ENCODE measurements around the gene PDXK. TPM values are rescaled to one million over a fixed set of nuclear protein-coding genes. Genes with fewer than 3 reads are reported as not detected.

The PDXK gene
- polyA plus RNA-seq, 1 donor (not counting 4 experiments of a cell fraction or from before 2014, with no cell fraction given): 144 TPM

DNA sequence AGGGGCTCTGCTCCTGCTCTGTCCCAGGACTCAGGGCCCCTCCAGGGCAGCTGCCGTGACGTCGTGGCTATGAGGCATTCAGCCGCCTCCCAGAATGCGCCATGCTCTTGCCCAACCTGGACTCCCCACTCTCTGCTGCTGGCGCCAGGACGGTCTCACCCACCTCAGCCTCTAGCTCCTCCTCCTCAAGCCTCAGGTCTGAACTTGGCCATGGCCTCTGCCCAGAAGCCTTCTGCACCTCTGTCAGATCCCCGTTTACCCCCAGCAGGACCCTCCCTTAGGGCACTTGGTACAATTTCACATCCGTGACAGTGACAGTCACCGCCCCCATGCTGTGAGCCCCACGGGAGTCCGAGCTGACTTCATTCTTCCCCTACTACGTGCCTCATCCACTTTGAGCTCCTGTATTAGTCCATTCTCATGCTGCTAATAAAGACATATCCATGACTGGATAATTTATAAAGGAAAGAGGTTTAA, 52.3 kb downstream of the PDXK start:
- TF ChIP-seq, protein P1, sequence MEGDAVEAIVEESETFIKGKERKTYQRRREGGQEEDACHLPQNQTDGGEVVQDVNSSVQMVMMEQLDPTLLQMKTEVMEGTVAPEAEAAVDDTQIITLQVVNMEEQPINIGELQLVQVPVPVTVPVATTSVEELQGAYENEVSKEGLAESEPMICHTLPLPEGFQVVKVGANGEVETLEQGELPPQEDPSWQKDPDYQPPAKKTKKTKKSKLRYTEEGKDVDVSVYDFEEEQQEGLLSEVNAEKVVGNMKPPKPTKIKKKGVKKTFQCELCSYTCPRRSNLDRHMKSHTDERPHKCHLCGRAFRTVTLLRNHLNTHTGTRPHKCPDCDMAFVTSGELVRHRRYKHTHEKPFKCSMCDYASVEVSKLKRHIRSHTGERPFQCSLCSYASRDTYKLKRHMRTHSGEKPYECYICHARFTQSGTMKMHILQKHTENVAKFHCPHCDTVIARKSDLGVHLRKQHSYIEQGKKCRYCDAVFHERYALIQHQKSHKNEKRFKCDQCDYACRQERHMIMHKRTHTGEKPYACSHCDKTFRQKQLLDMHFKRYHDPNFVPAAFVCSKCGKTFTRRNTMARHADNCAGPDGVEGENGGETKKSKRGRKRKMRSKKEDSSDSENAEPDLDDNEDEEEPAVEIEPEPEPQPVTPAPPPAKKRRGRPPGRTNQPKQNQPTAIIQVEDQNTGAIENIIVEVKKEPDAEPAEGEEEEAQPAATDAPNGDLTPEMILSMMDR (optimal IDR thresholded peaks at IDR 0.05 in 1 of 3, IDR thresholded peaks at IDR 0.05 in 1 of 3, conservative IDR thresholded peaks at IDR 0.05 in 1 of 3; ENCODE audit: extremely low read depth in 1 of 3, insufficient read depth in 2 of 3, low read length in 3 of 3): no peak
- TF ChIP-seq EZH2 (IDR thresholded peaks at IDR 0.05; ENCODE audit: low read length): no peak
- peaks cover 13% of the 10 kb centered on the region for H3K79me2 ChIP-seq (ENCODE audit: control insufficient read depth, insufficient read depth, low read length)
- dilution Hi-C loops (cut with MboI; ENCODE audit: extremely low pct_ligation_motif_present, low sequenced_read_pairs): no loop called here
- no peak overlapping the region for H3K4me3 ChIP-seq (ENCODE audit: control insufficient read depth in 2 of 3, extremely low read depth in 1 of 3, insufficient read depth in 2 of 3, low read depth in 1 of 3, low read length in 3 of 3)
- peaks cover 5% of the 10 kb centered on the region for H4K20me1 ChIP-seq (ENCODE audit: control insufficient read depth, extremely low read depth, insufficient read depth, low read length)
- peaks cover 17 to 24% of the 10 kb centered on the region in 2 experiments for H3K36me3 ChIP-seq (ENCODE audit: control insufficient read depth in 2 of 2, extremely low read depth in 1 of 2, insufficient read depth in 2 of 2, low read length in 2 of 2)
- no peaks in the 10 kb centered on the region for H3K9me3 ChIP-seq (ENCODE audit: control insufficient read depth, low read depth, low read length)
- H2AFZ ChIP-seq (ENCODE audit: control insufficient read depth, low read length): no peak overlapping the region
- DNase-seq (ENCODE audit: low read depth, low spot score) (no peak), FAIRE-seq (no peak)
- H3K27me3 ChIP-seq (ENCODE audit: control insufficient read depth, extremely low read depth, insufficient read depth, low read length): no peaks in the 10 kb centered on the region
- H3K9me1 ChIP-seq (ENCODE audit: control insufficient read depth, extremely low read depth, insufficient read depth, low read length): no peaks in the 10 kb centered on the region
- H3K27ac ChIP-seq (ENCODE audit: control insufficient read depth, insufficient read depth, low read length): no peak overlapping the region
- no peak overlapping the region for H3K9ac ChIP-seq (ENCODE audit: control insufficient read depth, extremely low read depth, insufficient read depth, low read length)
- no peak overlapping the region for H3K4me2 ChIP-seq (ENCODE audit: control insufficient read depth, extremely low read depth, insufficient read depth, low read depth, low read length)
- peaks cover 21% of the 10 kb centered on the region for H3K4me1 ChIP-seq (ENCODE audit: control insufficient read depth, extremely low read depth, insufficient read depth, low read length)

DNA sequence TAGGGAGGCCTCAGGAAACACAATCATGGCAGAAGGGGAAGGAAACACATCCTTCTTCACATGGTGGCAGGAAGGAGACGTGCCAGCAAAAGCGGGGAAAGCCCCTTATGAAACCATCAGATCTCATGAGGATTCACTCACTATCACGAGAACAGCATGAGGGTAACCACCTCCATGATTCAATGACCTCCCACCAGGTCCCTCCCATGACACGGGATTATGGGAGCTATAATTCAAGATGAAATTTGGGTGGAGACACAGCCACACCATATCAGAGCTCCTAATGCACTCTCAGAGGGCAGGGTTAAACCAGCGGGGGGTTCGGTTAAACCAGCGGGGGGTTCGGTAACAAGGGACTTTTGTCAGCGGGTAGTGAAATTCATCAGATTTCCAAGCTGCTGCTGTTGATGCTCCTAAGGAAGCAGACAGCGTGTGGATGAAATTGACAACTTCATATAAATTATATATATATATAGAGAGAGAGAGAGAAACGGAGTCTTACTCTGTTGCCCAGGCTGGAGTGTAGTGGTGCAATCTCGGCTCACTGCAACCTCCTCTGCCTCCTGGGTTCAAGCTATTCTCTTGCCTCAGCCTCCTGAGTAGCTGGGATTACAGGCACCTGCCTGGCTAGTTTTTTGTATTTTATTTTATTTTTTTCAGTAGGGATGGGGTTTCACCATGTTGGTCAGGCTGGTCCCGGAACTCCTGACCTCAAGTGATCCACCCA, 52.9 kb downstream of the PDXK start:
- no peak overlapping the region for H3K4me2 ChIP-seq (ENCODE audit: control insufficient read depth, extremely low read depth, insufficient read depth, low read depth, low read length)
- TF ChIP-seq, protein P1 (optimal IDR thresholded peaks at IDR 0.05 in 1 of 3, IDR thresholded peaks at IDR 0.05 in 1 of 3, conservative IDR thresholded peaks at IDR 0.05 in 1 of 3; ENCODE audit: extremely low read depth in 1 of 3, insufficient read depth in 2 of 3, low read length in 3 of 3): no peak
- TF ChIP-seq EZH2 (IDR thresholded peaks at IDR 0.05; ENCODE audit: low read length): no peak
- H3K4me3 ChIP-seq (ENCODE audit: control insufficient read depth in 2 of 3, extremely low read depth in 1 of 3, insufficient read depth in 2 of 3, low read depth in 1 of 3, low read length in 3 of 3): no peak overlapping the region
- H3K4me1 ChIP-seq (ENCODE audit: control insufficient read depth, extremely low read depth, insufficient read depth, low read length): peaks cover 21% of the 10 kb centered on the region
- DNase-seq (ENCODE audit: low read depth, low spot score) (no peak), FAIRE-seq (no peak)
- no peak overlapping the region for H3K27ac ChIP-seq (ENCODE audit: control insufficient read depth, insufficient read depth, low read length)
- no peaks in the 10 kb centered on the region for H3K27me3 ChIP-seq (ENCODE audit: control insufficient read depth, extremely low read depth, insufficient read depth, low read length)
- dilution Hi-C loops (cut with MboI; ENCODE audit: extremely low pct_ligation_motif_present, low sequenced_read_pairs): no loop called here
- no peaks in the 10 kb centered on the region for H3K9me1 ChIP-seq (ENCODE audit: control insufficient read depth, extremely low read depth, insufficient read depth, low read length)
- H2AFZ ChIP-seq (ENCODE audit: control insufficient read depth, low read length): no peak overlapping the region
- peaks cover 5% of the 10 kb centered on the region for H4K20me1 ChIP-seq (ENCODE audit: control insufficient read depth, extremely low read depth, insufficient read depth, low read length)
- no peak overlapping the region for H3K9ac ChIP-seq (ENCODE audit: control insufficient read depth, extremely low read depth, insufficient read depth, low read length)
- no peaks in the 10 kb centered on the region for H3K9me3 ChIP-seq (ENCODE audit: control insufficient read depth, low read depth, low read length)
- peaks cover 17 to 24% of the 10 kb centered on the region in 2 experiments for H3K36me3 ChIP-seq (ENCODE audit: control insufficient read depth in 2 of 2, extremely low read depth in 1 of 2, insufficient read depth in 2 of 2, low read length in 2 of 2)
- peaks cover 13% of the 10 kb centered on the region for H3K79me2 ChIP-seq (ENCODE audit: control insufficient read depth, insufficient read depth, low read length)
